Measurements from ENCODE around the gene EIF4A3. TPM values are rescaled to one million over a fixed set of nuclear protein-coding genes. Genes with fewer than 3 reads are reported as not detected.

EIF4A3 gene
- total and polyA plus RNA-seq, 10 of the 15 experiments (the other 5 are each of a cell fraction or from before 2014, with no cell fraction given), result 53.3 to 225 (median 103) TPM

GRCh38 chr17:80147035-80147822, at the start of gene EIF4A3 (continued):
- TF ChIP-seq, protein P1, sequence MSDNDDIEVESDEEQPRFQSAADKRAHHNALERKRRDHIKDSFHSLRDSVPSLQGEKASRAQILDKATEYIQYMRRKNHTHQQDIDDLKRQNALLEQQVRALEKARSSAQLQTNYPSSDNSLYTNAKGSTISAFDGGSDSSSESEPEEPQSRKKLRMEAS (IDR thresholded peaks at IDR 0.05; ENCODE audit: low read depth, low read length), result peak; percentile 66
- TF ChIP-seq E4F1 (IDR thresholded peaks at IDR 0.05; ENCODE audit: borderline replicate concordance, partially characterized antibody), result no peak
- TF ChIP-seq MXI1 (IDR thresholded peaks at IDR 0.05; ENCODE audit: low read depth, low read length), result peak; percentile 85
- peak; percentile 11; the same call in 1 of the 2 replicates for TF ChIP-seq STAT1 (conservative IDR thresholded peaks at IDR 0.05)
- peak; percentile 81 for TF ChIP-seq HDGF (IDR thresholded peaks at IDR 0.05)
- 0 out of 2 replicates have a peak, but pooled peaks have one; percentile 13 for TF ChIP-seq IRF4 (IDR thresholded peaks at IDR 0.05; ENCODE audit: low read depth, low read length)
- TF ChIP-seq POLR2A (IDR thresholded peaks at IDR 0.05; ENCODE audit: low read depth, low read length), result peak; percentile 99
- peak; percentile 63 for TF ChIP-seq IKZF1 (conservative IDR thresholded peaks at IDR 0.05)
- TF ChIP-seq ATF7 (IDR thresholded peaks at IDR 0.05; ENCODE audit: low read depth), result 0 out of 2 replicates have a peak, but pooled peaks have one; percentile 13
- no peak for TF ChIP-seq KDM1A (IDR thresholded peaks at IDR 0.05; ENCODE audit: borderline replicate concordance)
- TF ChIP-seq TCF12 (IDR thresholded peaks at IDR 0.05; ENCODE audit: low read depth, low read length), result no peak; the same call in 1 of the 2 replicates
- TF ChIP-seq TBL1XR1 (IDR thresholded peaks at IDR 0.05; ENCODE audit: low read depth, low read length), result no peak
- peak; percentile 85 for TF ChIP-seq RAD51 (IDR thresholded peaks at IDR 0.05)
- TF ChIP-seq HDAC6 (IDR thresholded peaks at IDR 0.05; ENCODE audit: unreplicated experiment), result peak; percentile 87
- TF ChIP-seq MYC (IDR thresholded peaks at IDR 0.05; ENCODE audit: insufficient read depth, insufficient read length, insufficient replicate concordance, low read length, severe bottlenecking), result no peak
- peak; percentile 61; the same call in 1 of the 2 replicates for TF ChIP-seq SPI1 (IDR thresholded peaks at IDR 0.05; ENCODE audit: borderline replicate concordance, insufficient read depth, low read depth, low read length)
- TF ChIP-seq CBFB (IDR thresholded peaks at IDR 0.05; ENCODE audit: low read depth), result peak; percentile 80; the same call in 1 of the 2 replicates
- TF ChIP-seq POLR2AphosphoS5 (IDR thresholded peaks at IDR 0.05; ENCODE audit: low read length), result peak; percentile 87
- no peak for TF ChIP-seq ESRRA (IDR thresholded peaks at IDR 0.05; ENCODE audit: low read length)
- no peak for TF ChIP-seq ETV6 (conservative IDR thresholded peaks at IDR 0.05 in 1 of 2, IDR thresholded peaks at IDR 0.05 in 1 of 2; ENCODE audit: borderline replicate concordance in 1 of 2, low read depth in 1 of 2)
- TF ChIP-seq FOS (IDR thresholded peaks at IDR 0.05; ENCODE audit: borderline replicate concordance, extremely low read depth, insufficient read length), result no peak
- TF ChIP-seq TARDBP (IDR thresholded peaks at IDR 0.05; ENCODE audit: borderline replicate concordance), result no peak
- TF ChIP-seq SMC3 (IDR thresholded peaks at IDR 0.05; ENCODE audit: borderline replicate concordance, low read length), result no peak
- TF ChIP-seq ZNF207 (IDR thresholded peaks at IDR 0.05; ENCODE audit: borderline replicate concordance), result 0 out of 2 replicates have a peak, but pooled peaks have one; percentile 54
- 0 out of 2 replicates have a peak, but pooled peaks have one; percentile 50 for TF ChIP-seq PAX5 (IDR thresholded peaks at IDR 0.05; ENCODE audit: borderline replicate concordance, low read depth, low read length)
- TF ChIP-seq CTCF (IDR thresholded peaks at IDR 0.05 in 2 of 3, conservative IDR thresholded peaks at IDR 0.05 in 1 of 3; ENCODE audit: control insufficient read depth in 2 of 3, extremely low read depth in 1 of 3, insufficient read depth in 1 of 3, low read depth in 3 of 3, low read length in 3 of 3), result peak in 1 of 3 experiments; percentile 10; a peak in 1 of 6 replicates
- TF ChIP-seq ZNF622 (IDR thresholded peaks at IDR 0.05), result no peak
